Progenitor cell of endocrine pancreas (in vitro differentiated cells): Measurements from ENCODE around the gene ZNF12. TPM values are rescaled to one million over a fixed set of nuclear protein-coding genes. Genes with fewer than 3 reads are reported as not detected.
A peak's percentile ranks its signal among the peaks of the same experiment; 100 is the strongest.

ENCODE experiments used
- DNase-seq: peaks from one replicate; pipeline ENCODE4 v3.0.0; 2021; ENCODE audit warnings: low spot score; ENCODE audit not compliant: unreplicated experiment
- H3K27ac Mint-ChIP-seq: 2 replicates; pipeline ENCODE4 v1.8.0; 2021; ENCODE audit warnings: mild to moderate bottlenecking, moderate library complexity, mixed read lengths
- H3K27me3 Mint-ChIP-seq: 2 replicates; pipeline ENCODE4 v1.8.0; 2021; ENCODE audit warnings: mixed read lengths
- H3K36me3 Mint-ChIP-seq: 2 replicates; pipeline ENCODE4 v1.8.0; 2022; ENCODE audit warnings: mixed read lengths; ENCODE audit not compliant: insufficient read depth
- H3K4me1 Mint-ChIP-seq: 2 replicates; pipeline ENCODE4 v1.8.0; 2021; ENCODE audit warnings: low read depth, mixed read lengths
- H3K4me3 Mint-ChIP-seq: 2 replicates; pipeline ENCODE4 v1.8.0; 2021; ENCODE audit warnings: low read depth, mild to moderate bottlenecking, moderate library complexity, mixed read lengths
- H3K9me3 Mint-ChIP-seq: 2 replicates; pipeline ENCODE4 v1.8.0; 2021; ENCODE audit warnings: low read depth, mixed read lengths
- CTCF ChIP-seq: fragments of 200-600 bp; sonication (generic); IDR thresholded peaks from one replicate; pipeline ENCODE4 v1.5.0; 2021; ENCODE audit warnings: antibody characterized with exemption, mild to moderate bottlenecking; ENCODE audit not compliant: unreplicated experiment
- total RNA-seq: library from RNA; stranded (reverse); gene quantifications from 2 replicates; pipeline ENCODE4 v1.2.1, GENCODE V29; 2021

ZNF12 gene
- total RNA-seq, 1 donor from 2014 or later = 28.8 TPM

- Mint-ChIP-seq H3K4me1 (peaks cover 5% of the 10 kb centered on the region), H3K27ac (peak overlapping the region; percentile 94), H3K4me3 (no peak overlapping the region), H3K36me3 (peaks cover 30% of the 10 kb centered on the region), H3K9me3 (no peaks in the 10 kb centered on the region), H3K27me3 (no peaks in the 10 kb centered on the region)
- DNase-seq = no peak
- no peak for TF ChIP-seq CTCF
These were observed 51.7 kb downstream of the ZNF12 start for GRCh38 chr7:6654842-6655610.

GRCh38 chr7:6654113-6654841 lies 52.5 kb downstream of the ZNF12 start:
- H3K4me3 Mint-ChIP-seq = no peak overlapping the region
- peaks cover 32% of the 10 kb centered on the region for H3K36me3 Mint-ChIP-seq
- H3K4me1 Mint-ChIP-seq = peaks cover 1% of the 10 kb centered on the region
- no peaks in the 10 kb centered on the region for H3K9me3 Mint-ChIP-seq
- H3K27ac Mint-ChIP-seq = no peak overlapping the region
- DNase-seq = no peak
- H3K27me3 Mint-ChIP-seq = no peaks in the 10 kb centered on the region
- no peak for TF ChIP-seq CTCF

- TF ChIP-seq CTCF = no peak
- DNase-seq = no peak
- H3K9me3 Mint-ChIP-seq = no peaks in the 10 kb centered on the region
- H3K36me3 Mint-ChIP-seq = peaks cover 32% of the 10 kb centered on the region
- H3K27ac Mint-ChIP-seq = no peak overlapping the region
- H3K4me3 Mint-ChIP-seq = no peak overlapping the region
- H3K4me1 Mint-ChIP-seq = no peaks in the 10 kb centered on the region
- H3K27me3 Mint-ChIP-seq = no peaks in the 10 kb centered on the region
These were observed 53.4 kb downstream of the ZNF12 start for GRCh38 chr7:6653071-6654003.

GRCh38 chr7:6652446-6653011 lies 54.2 kb downstream of the ZNF12 start:
- Mint-ChIP-seq H3K9me3 (no peaks in the 10 kb centered on the region), H3K4me3 (no peak overlapping the region), H3K27me3 (no peaks in the 10 kb centered on the region), H3K27ac (no peak overlapping the region), H3K36me3 (peaks cover 32% of the 10 kb centered on the region), H3K4me1 (no peaks in the 10 kb centered on the region)
- no peak for DNase-seq
- no peak for TF ChIP-seq CTCF
